Measurements from ENCODE around the gene NTSR1.
A peak's percentile ranks its signal among the peaks of the same experiment; 100 is the strongest.

DNA sequence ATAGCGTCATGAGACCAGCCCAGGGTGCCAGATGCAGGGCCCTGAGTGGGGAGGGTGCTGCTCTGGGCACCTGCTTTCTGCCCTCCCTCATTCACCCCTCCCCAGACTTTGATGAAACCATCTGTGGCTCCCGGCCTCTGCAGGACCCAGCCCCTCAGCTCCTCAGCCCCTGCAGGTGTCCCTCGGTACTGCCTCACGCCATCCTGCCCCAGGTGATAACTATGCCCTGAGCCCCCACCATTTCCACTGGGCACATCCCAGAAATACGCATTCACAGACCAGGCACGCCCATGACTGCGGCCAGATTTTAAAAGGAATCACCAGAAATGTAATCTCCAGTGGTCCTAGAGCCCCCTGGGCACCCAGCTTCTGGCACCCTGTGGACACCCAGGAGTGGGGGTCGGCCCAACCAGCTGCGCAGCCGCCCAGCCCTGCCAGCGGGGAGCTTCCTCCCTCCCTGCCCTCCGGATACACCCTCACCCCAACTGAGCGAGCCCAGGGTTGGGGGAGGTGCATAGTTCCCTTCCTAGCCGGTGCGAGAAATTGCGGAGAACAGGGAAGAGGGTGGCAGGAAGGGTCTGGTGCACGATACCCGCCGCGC, 615 bp upstream of the NTSR1 start:
- TF ChIP-seq POLR2AphosphoS5 (IDR thresholded peaks at IDR 0.05; ENCODE audit: low read depth, low read length) (no peak), SIN3A (IDR thresholded peaks at IDR 0.05; ENCODE audit: borderline replicate concordance, insufficient read depth, low read depth, low read length) (no peak), TCF7L2 (IDR thresholded peaks at IDR 0.05; ENCODE audit: low read depth, low read length) (peak; percentile 41; the same call in 1 of the 2 replicates)
- TF ChIP-seq, protein P1, sequence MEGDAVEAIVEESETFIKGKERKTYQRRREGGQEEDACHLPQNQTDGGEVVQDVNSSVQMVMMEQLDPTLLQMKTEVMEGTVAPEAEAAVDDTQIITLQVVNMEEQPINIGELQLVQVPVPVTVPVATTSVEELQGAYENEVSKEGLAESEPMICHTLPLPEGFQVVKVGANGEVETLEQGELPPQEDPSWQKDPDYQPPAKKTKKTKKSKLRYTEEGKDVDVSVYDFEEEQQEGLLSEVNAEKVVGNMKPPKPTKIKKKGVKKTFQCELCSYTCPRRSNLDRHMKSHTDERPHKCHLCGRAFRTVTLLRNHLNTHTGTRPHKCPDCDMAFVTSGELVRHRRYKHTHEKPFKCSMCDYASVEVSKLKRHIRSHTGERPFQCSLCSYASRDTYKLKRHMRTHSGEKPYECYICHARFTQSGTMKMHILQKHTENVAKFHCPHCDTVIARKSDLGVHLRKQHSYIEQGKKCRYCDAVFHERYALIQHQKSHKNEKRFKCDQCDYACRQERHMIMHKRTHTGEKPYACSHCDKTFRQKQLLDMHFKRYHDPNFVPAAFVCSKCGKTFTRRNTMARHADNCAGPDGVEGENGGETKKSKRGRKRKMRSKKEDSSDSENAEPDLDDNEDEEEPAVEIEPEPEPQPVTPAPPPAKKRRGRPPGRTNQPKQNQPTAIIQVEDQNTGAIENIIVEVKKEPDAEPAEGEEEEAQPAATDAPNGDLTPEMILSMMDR (IDR thresholded peaks at IDR 0.05), result peak; percentile 68
- TF ChIP-seq, protein P2, sequence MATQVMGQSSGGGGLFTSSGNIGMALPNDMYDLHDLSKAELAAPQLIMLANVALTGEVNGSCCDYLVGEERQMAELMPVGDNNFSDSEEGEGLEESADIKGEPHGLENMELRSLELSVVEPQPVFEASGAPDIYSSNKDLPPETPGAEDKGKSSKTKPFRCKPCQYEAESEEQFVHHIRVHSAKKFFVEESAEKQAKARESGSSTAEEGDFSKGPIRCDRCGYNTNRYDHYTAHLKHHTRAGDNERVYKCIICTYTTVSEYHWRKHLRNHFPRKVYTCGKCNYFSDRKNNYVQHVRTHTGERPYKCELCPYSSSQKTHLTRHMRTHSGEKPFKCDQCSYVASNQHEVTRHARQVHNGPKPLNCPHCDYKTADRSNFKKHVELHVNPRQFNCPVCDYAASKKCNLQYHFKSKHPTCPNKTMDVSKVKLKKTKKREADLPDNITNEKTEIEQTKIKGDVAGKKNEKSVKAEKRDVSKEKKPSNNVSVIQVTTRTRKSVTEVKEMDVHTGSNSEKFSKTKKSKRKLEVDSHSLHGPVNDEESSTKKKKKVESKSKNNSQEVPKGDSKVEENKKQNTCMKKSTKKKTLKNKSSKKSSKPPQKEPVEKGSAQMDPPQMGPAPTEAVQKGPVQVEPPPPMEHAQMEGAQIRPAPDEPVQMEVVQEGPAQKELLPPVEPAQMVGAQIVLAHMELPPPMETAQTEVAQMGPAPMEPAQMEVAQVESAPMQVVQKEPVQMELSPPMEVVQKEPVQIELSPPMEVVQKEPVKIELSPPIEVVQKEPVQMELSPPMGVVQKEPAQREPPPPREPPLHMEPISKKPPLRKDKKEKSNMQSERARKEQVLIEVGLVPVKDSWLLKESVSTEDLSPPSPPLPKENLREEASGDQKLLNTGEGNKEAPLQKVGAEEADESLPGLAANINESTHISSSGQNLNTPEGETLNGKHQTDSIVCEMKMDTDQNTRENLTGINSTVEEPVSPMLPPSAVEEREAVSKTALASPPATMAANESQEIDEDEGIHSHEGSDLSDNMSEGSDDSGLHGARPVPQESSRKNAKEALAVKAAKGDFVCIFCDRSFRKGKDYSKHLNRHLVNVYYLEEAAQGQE (IDR thresholded peaks at IDR 0.05; ENCODE audit: insufficient read depth in 1 of 2, low read depth in 2 of 2, low read length in 1 of 2), result no peak

Measured in Panc1 (cell line).